ENCODE measurements around the gene ATG7.

Gene ATG7

GRCh38 chr3:11424277-11424676, 152.1 kb downstream of the ATG7 start (continued):
- TF ChIP-seq, protein P1, sequence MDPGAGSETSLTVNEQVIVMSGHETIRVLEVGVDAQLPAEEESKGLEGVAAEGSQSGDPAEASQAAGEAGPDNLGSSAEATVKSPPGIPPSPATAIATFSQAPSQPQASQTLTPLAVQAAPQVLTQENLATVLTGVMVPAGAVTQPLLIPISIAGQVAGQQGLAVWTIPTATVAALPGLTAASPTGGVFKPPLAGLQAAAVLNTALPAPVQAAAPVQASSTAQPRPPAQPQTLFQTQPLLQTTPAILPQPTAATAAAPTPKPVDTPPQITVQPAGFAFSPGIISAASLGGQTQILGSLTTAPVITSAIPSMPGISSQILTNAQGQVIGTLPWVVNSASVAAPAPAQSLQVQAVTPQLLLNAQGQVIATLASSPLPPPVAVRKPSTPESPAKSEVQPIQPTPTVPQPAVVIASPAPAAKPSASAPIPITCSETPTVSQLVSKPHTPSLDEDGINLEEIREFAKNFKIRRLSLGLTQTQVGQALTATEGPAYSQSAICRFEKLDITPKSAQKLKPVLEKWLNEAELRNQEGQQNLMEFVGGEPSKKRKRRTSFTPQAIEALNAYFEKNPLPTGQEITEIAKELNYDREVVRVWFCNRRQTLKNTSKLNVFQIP (CRISPR knock-in tag; IDR thresholded peaks at IDR 0.05; ENCODE audit: borderline replicate concordance, low read depth) = no peak
- TF ChIP-seq BACH2 (CRISPR knock-in tag; IDR thresholded peaks at IDR 0.05; ENCODE audit: borderline replicate concordance) (no peak), OSR1 (CRISPR knock-in tag; IDR thresholded peaks at IDR 0.05) (no peak), RARB (CRISPR knock-in tag; IDR thresholded peaks at IDR 0.05) (no peak), PPARA (CRISPR knock-in tag; IDR thresholded peaks at IDR 0.05; ENCODE audit: borderline replicate concordance) (no peak)
- TF ChIP-seq, protein P2, sequence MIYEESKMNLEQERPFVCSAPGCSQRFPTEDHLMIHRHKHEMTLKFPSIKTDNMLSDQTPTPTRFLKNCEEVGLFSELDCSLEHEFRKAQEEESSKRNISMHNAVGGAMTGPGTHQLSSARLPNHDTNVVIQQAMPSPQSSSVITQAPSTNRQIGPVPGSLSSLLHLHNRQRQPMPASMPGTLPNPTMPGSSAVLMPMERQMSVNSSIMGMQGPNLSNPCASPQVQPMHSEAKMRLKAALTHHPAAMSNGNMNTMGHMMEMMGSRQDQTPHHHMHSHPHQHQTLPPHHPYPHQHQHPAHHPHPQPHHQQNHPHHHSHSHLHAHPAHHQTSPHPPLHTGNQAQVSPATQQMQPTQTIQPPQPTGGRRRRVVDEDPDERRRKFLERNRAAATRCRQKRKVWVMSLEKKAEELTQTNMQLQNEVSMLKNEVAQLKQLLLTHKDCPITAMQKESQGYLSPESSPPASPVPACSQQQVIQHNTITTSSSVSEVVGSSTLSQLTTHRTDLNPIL (CRISPR knock-in tag; IDR thresholded peaks at IDR 0.05; ENCODE audit: low read depth) = no peak

DNA sequence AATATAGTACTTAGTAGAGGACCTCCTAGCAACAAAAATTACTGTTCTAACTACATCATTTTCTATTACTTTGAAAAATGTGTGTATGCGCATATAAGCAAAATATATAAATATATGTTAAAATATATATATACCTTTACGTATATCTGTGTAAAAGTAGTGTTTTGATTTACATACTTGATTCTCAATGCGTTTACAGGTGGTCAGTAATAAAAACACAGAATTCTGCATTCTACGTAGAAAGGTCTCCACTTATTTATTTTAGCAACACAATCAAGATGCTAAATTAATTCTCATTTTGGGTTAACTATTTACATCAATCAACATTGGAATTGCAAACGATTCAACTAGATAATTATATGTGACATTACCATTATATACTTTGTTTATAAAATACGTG, 158.0 kb downstream of the ATG7 start:
- no peak for ATAC-seq
- TF ChIP-seq ZNF8 (CRISPR knock-in tag; IDR thresholded peaks at IDR 0.05) = no peak
- no peak for TF ChIP-seq SNAI2 (CRISPR knock-in tag; IDR thresholded peaks at IDR 0.05)
- no peak for TF ChIP-seq PPARA (CRISPR knock-in tag; IDR thresholded peaks at IDR 0.05; ENCODE audit: borderline replicate concordance)
- no peak for TF ChIP-seq BACH2 (CRISPR knock-in tag; IDR thresholded peaks at IDR 0.05; ENCODE audit: borderline replicate concordance)
- TF ChIP-seq TOX (CRISPR knock-in tag; IDR thresholded peaks at IDR 0.05; ENCODE audit: borderline replicate concordance) = no peak
- TF ChIP-seq ZNF70 (CRISPR knock-in tag; IDR thresholded peaks at IDR 0.05) = no peak
- no peak for TF ChIP-seq ZFP3 (CRISPR knock-in tag; IDR thresholded peaks at IDR 0.05)
- TF ChIP-seq ISL1 (CRISPR knock-in tag; IDR thresholded peaks at IDR 0.05) = no peak

DNA sequence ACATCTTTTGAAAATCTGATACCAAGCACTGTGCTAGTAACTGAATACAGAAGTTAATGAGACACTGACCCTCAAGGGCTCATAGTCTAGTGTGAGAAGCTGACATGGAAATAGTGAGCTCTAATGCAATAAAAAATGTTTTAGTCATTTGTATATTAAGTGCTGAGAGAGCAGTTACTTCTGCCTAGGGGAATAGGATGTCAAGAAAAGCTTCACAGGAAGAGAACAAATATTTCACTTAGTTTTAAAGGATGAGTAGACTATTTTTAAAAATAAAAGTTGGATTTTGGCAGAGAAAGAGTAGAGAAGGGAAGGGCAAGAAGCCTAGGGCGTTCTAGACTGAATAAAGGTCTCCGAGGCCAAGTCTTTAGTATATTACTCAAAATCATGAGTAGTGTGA, 158.4 kb downstream of the ATG7 start:
- ATAC-seq = no peak
- no peak for TF ChIP-seq ESRRG (CRISPR knock-in tag; IDR thresholded peaks at IDR 0.05)
- no peak for TF ChIP-seq RARB (CRISPR knock-in tag; IDR thresholded peaks at IDR 0.05)
- no peak for TF ChIP-seq ZNF70 (CRISPR knock-in tag; IDR thresholded peaks at IDR 0.05)
- no peak for TF ChIP-seq PPARA (CRISPR knock-in tag; IDR thresholded peaks at IDR 0.05; ENCODE audit: borderline replicate concordance)
- TF ChIP-seq, protein P1 (CRISPR knock-in tag; IDR thresholded peaks at IDR 0.05; ENCODE audit: borderline replicate concordance, low read depth) = no peak
- no peak for TF ChIP-seq SNAI2 (CRISPR knock-in tag; IDR thresholded peaks at IDR 0.05)
- TF ChIP-seq ZFP3 (CRISPR knock-in tag; IDR thresholded peaks at IDR 0.05) = no peak
- TF ChIP-seq TSHZ2 (CRISPR knock-in tag; IDR thresholded peaks at IDR 0.05) = no peak
- TF ChIP-seq TOX (CRISPR knock-in tag; IDR thresholded peaks at IDR 0.05; ENCODE audit: borderline replicate concordance) = no peak
- TF ChIP-seq ZNF8 (CRISPR knock-in tag; IDR thresholded peaks at IDR 0.05) = no peak
- no peak for TF ChIP-seq BACH2 (CRISPR knock-in tag; IDR thresholded peaks at IDR 0.05; ENCODE audit: borderline replicate concordance)
- TF ChIP-seq ZNF565 (CRISPR knock-in tag; conservative IDR thresholded peaks at IDR 0.05; ENCODE audit: low read depth) = no peak
- TF ChIP-seq ISL1 (CRISPR knock-in tag; IDR thresholded peaks at IDR 0.05) = no peak
- TF ChIP-seq CSDC2 (CRISPR knock-in tag; IDR thresholded peaks at IDR 0.05) = no peak

GRCh38 chr3:11431319-11431718, 159.1 kb downstream of the ATG7 start:
- ATAC-seq = no peak
- TF ChIP-seq ZFP30 (CRISPR knock-in tag; IDR thresholded peaks at IDR 0.05) = no peak
- no peak for TF ChIP-seq ZC3H10 (CRISPR knock-in tag; IDR thresholded peaks at IDR 0.05)
- TF ChIP-seq, protein P2 (CRISPR knock-in tag; IDR thresholded peaks at IDR 0.05; ENCODE audit: low read depth) = no peak
- no peak for TF ChIP-seq OSR1 (CRISPR knock-in tag; IDR thresholded peaks at IDR 0.05)
- no peak for TF ChIP-seq ISL1 (CRISPR knock-in tag; IDR thresholded peaks at IDR 0.05)
- no peak for TF ChIP-seq BACH2 (CRISPR knock-in tag; IDR thresholded peaks at IDR 0.05; ENCODE audit: borderline replicate concordance)
- no peak for TF ChIP-seq RARB (CRISPR knock-in tag; IDR thresholded peaks at IDR 0.05)
- TF ChIP-seq ESRRG (CRISPR knock-in tag; IDR thresholded peaks at IDR 0.05) = no peak
- no peak for TF ChIP-seq CSRNP3 (CRISPR knock-in tag; IDR thresholded peaks at IDR 0.05)
- TF ChIP-seq CSDC2 (CRISPR knock-in tag; IDR thresholded peaks at IDR 0.05) = no peak
- TF ChIP-seq ZNF565 (CRISPR knock-in tag; conservative IDR thresholded peaks at IDR 0.05; ENCODE audit: low read depth) = no peak
- TF ChIP-seq SNAI2 (CRISPR knock-in tag; IDR thresholded peaks at IDR 0.05) = no peak
- no peak for TF ChIP-seq ZFP3 (CRISPR knock-in tag; IDR thresholded peaks at IDR 0.05)
